Common myeloid progenitor, CD34-positive (primary cell): ENCODE data around the gene MYPOP.
A peak's percentile ranks its signal among the peaks of the same experiment; 100 is the strongest.

Source experiments
- CTCF ChIA-PET: fragments of 350-600 bp; sonication (Branson Sonifier 250); formaldehyde crosslinking; loops from one replicate; lab custom pipeline; 2021; ENCODE audit warnings: antibody characterized with exemption; lab: Charles Lee
- POLR2A ChIA-PET: fragments of 350-600 bp; sonication (Branson Sonifier 250); formaldehyde crosslinking; loops from one replicate; lab custom pipeline; 2021; ENCODE audit warnings: antibody characterized with exemption; lab: Charles Lee
- DNase-seq, 3 donors: peaks; one replicate each; pipeline versions ENCODE4 v3.0.0 to v3.0.0-alpha.2; 2013
- H3K27ac ChIP-seq, 2 experiments: 1 replicate in 1 of 2; 2 replicates in 1 of 2; pipeline ENCODE4 v1.7.0; 2013; ENCODE audit warnings: inconsistent platforms in 2 of 2, low read length in 2 of 2, mild to moderate bottlenecking in 2 of 2, low read depth in 1 of 2, moderate library complexity in 1 of 2; ENCODE audit not compliant: severe bottlenecking in 2 of 2, insufficient read depth in 1 of 2, poor library complexity in 1 of 2
- H3K27me3 ChIP-seq, 5 experiments: replicated peaks in 2 of 5; 1 replicate in 3 of 5; 2 replicates in 2 of 5; pipeline versions ENCODE4 v1.6.1 to v1.7.0; 2013; ENCODE audit warnings: low read length in 4 of 5, mild to moderate bottlenecking in 2 of 5, moderate library complexity in 2 of 5, inconsistent platforms in 1 of 5; ENCODE audit not compliant: insufficient read depth in 5 of 5, control insufficient read depth in 4 of 5
- H3K36me3 ChIP-seq, 4 experiments: 1 replicate in 2 of 4; 2 replicates in 2 of 4; pipeline versions ENCODE4 v1.6.1 to v1.7.0; 2013; ENCODE audit warnings: low read length in 3 of 4, control low read depth in 1 of 4, mild to moderate bottlenecking in 1 of 4; ENCODE audit not compliant: control insufficient read depth in 4 of 4, insufficient read depth in 4 of 4
- H3K4me1 ChIP-seq, 4 experiments: 1 replicate in 3 of 4; 2 replicates in 1 of 4; pipeline versions ENCODE4 v1.6.1 to v1.7.1; 2013; ENCODE audit warnings: low read length in 3 of 4, mild to moderate bottlenecking in 3 of 4, control low read depth in 1 of 4, inconsistent platforms in 1 of 4, moderate library complexity in 1 of 4; ENCODE audit not compliant: control insufficient read depth in 4 of 4, insufficient read depth in 4 of 4; ENCODE audit errors: control extremely low read depth in 1 of 4
- H3K4me3 ChIP-seq, 7 experiments: 1 replicate in 4 of 7; 2 replicates in 3 of 7; pipeline versions ENCODE4 v1.5.1 to v1.7.0; 2013; ENCODE audit warnings: mild to moderate bottlenecking in 7 of 7, low read length in 6 of 7, moderate library complexity in 6 of 7, inconsistent platforms in 2 of 7, low read depth in 2 of 7, control low read depth in 1 of 7; ENCODE audit not compliant: insufficient read depth in 4 of 7, control insufficient read depth in 1 of 7; ENCODE audit errors: extremely low read depth in 1 of 7
- H3K9me3 ChIP-seq, 5 experiments: 1 replicate in 4 of 5; 2 replicates in 1 of 5; pipeline versions ENCODE4 v1.6.1 to v1.7.1; 2013; ENCODE audit warnings: low read length in 4 of 5, mild to moderate bottlenecking in 2 of 5, inconsistent platforms in 1 of 5, low read depth in 1 of 5, moderate library complexity in 1 of 5; ENCODE audit not compliant: control insufficient read depth in 4 of 5, insufficient read depth in 2 of 5; ENCODE audit errors: control extremely low read depth in 1 of 5
- WGBS: methylation state at CpG from one replicate; pipeline ENCODE4 v1.1.5; 2013; ENCODE audit not compliant: insufficient coverage; 5-methylcytosine and 5-hydroxymethylcytosine counted together

MYPOP gene

GRCh38 chr19:45922281-45922680 lies 19.9 kb upstream of the MYPOP start:
- H3K4me1 ChIP-seq, result peaks cover 0 to 3% (median 0%) of the 10 kb centered on the region in 4 experiments
- H3K27me3 ChIP-seq, result peaks cover 0 to 25% (median 13%) of the 10 kb centered on the region in 5 experiments
- H3K36me3 ChIP-seq, result no peaks in the 10 kb centered on the region
- H3K27ac ChIP-seq, result no peak overlapping the region
- no peaks in the 10 kb centered on the region for H3K9me3 ChIP-seq
- no peak overlapping the region for H3K4me3 ChIP-seq
- POLR2A ChIA-PET, result no interaction called here
- CTCF ChIA-PET, result no interaction called here
- WGBS, result 81% methylated on average over 8 of the region's 9 CpGs
- peak; percentile 11 to 31 (median 27) for DNase-seq

- H3K27ac ChIP-seq, result no peak overlapping the region
- peaks cover 0 to 3% (median 0%) of the 10 kb centered on the region in 4 experiments for H3K4me1 ChIP-seq
- CTCF ChIA-PET, result interaction anchor here (1.9 kb wide), 1 partner anchor 12 kb away, joined by 7 read pairs; no protein-coding TSS in a partner anchor
- POLR2A ChIA-PET, result no interaction called here
- H3K36me3 ChIP-seq, result no peaks in the 10 kb centered on the region
- H3K9me3 ChIP-seq, result no peaks in the 10 kb centered on the region
- H3K4me3 ChIP-seq, result no peak overlapping the region
- DNase-seq, result peak in 2 of 3 donors; percentile 53 to 65
- H3K27me3 ChIP-seq, result peaks cover 0 to 36% (median 11%) of the 10 kb centered on the region in 5 experiments
- WGBS, result 78% methylated on average over 3 of the region's 8 CpGs
Measured at GRCh38 chr19:45920458-45920857, 18.0 kb upstream of the MYPOP start.

- POLR2A ChIA-PET, result no interaction called here
- WGBS, result 49% methylated on average over 6 of the region's 7 CpGs
- peak in 1 of 3 donors; percentile 4 for DNase-seq
- no peaks in the 10 kb centered on the region for H3K36me3 ChIP-seq
- CTCF ChIA-PET, result interaction anchor here (1.9 kb wide), 1 partner anchor 11 kb away, joined by 7 read pairs; no protein-coding TSS in a partner anchor
- peaks cover 0 to 3% (median 0%) of the 10 kb centered on the region in 4 experiments for H3K4me1 ChIP-seq
- no peak overlapping the region for H3K4me3 ChIP-seq
- H3K9me3 ChIP-seq, result no peaks in the 10 kb centered on the region
- peaks cover 0 to 40% (median 11%) of the 10 kb centered on the region in 5 experiments for H3K27me3 ChIP-seq
- no peak overlapping the region for H3K27ac ChIP-seq
Measured at GRCh38 chr19:45919678-45920077, 17.3 kb upstream of the MYPOP start.

DNA sequence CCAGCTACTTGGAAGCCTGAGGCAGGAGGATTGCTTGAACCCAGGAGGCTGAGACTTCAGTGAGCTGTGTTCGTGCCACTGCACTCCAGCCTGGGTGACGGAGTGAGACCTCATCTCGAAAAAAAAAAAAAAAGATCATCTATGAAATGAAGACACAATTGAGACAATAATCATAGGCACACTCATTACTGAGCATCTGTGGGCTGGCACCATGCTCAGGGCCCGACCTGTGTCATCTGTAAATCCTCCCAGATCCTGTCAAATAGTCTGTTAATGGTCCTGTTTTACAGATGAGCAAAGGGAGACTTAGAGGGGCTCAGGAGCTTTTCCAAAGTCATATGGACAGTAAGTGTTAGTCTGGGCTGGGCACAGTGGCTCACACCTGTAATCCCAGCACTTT lies 16.3 kb upstream of the MYPOP start:
- no peak for DNase-seq
- Histone ChIP-seq H3K36me3 (no peaks in the 10 kb centered on the region), H3K27me3 (peaks cover 0 to 47% (median 11%) of the 10 kb centered on the region in 5 experiments), H3K4me3 (no peak overlapping the region), H3K9me3 (no peaks in the 10 kb centered on the region), H3K4me1 (peaks cover 0 to 3% (median 0%) of the 10 kb centered on the region in 4 experiments), H3K27ac (no peak overlapping the region)
- ChIA-PET CTCF (interaction anchor here (1.9 kb wide), 1 partner anchor 11 kb away, joined by 7 read pairs; no protein-coding TSS in a partner anchor), POLR2A (no interaction called here)
- WGBS, result 95% methylated on average over 2 of the region's 4 CpGs

DNA sequence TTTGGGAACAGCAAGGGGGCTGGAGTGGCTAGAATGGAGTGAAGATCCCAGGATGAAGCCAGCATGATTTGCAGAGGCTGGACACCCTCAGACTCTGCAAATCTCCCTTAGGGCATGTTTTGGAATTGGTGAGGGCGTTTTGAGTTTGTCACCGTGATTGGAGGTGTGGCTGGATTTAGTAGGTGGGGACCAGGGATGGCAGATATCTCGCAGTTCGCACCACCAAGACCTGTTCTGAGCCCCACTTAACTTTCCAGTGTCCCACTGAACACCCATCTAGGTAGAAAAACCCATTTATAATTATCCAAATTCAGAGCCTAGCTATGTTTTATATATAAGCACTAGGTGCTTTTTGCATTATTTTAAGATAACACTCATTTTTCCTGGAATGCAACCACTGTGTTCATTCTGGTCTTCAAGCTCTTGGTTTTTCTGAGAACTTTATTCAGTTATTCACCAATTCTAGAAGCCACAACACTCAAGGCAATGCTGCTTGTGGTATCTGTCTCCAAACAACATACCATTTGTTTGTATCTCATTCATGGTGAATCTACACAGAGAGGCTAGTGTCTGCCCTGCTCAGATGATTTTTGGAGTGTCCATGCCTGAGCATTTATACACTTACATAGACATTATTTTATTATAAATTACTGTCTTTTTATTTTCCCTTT lies 15.1 kb upstream of the MYPOP start:
- 78% methylated on average over 3 of the region's 4 CpGs for WGBS
- no peak overlapping the region for H3K27ac ChIP-seq
- H3K4me1 ChIP-seq, result peaks cover 0 to 3% (median 0%) of the 10 kb centered on the region in 4 experiments
- H3K9me3 ChIP-seq, result no peaks in the 10 kb centered on the region
- CTCF ChIA-PET, result interaction anchor here (1.4 kb wide), 1 partner anchor 103 kb away, joined by 5 read pairs; no protein-coding TSS in a partner anchor
- no peak overlapping the region for H3K4me3 ChIP-seq
- no peaks in the 10 kb centered on the region for H3K36me3 ChIP-seq
- H3K27me3 ChIP-seq, result peaks cover 0 to 51% (median 15%) of the 10 kb centered on the region in 5 experiments
- no peak for DNase-seq
- POLR2A ChIA-PET, result no interaction called here

GRCh38 chr19:45913874-45914830 lies 11.7 kb upstream of the MYPOP start, which contains the start of gene NANOS2:
TSS of gene NANOS2 (minus strand) at chr19:45914778. CDS start at chr19:45914693, 85 bp downstream.
- ChIA-PET CTCF (no interaction called here), POLR2A (no interaction called here)

More at GRCh38 chr19:45913874-45914830, 11.7 kb upstream of the MYPOP start, which contains the start of gene NANOS2:
- Histone ChIP-seq H3K4me3 (no peak within 1 kb of the TSS), H3K27ac (no peak within 1 kb of the TSS), H3K36me3 (no peaks in the 10 kb centered on the region), H3K27me3 (peaks cover 4 to 41% (median 7%) of the 10 kb centered on the region in 5 experiments), H3K9me3 (no peaks in the 10 kb centered on the region), H3K4me1 (no peaks in the 10 kb centered on the region)
- peak in 2 of 3 donors; percentile 15 to 23 for DNase-seq
- WGBS, result 62% methylated on average over 34 of the region's 44 CpGs
